Ecto neural progenitor cell (in vitro differentiated cells): ENCODE results near the gene FAM149A.

Experiments
- DNase-seq: peaks from one replicate; pipeline ENCODE4 v3.0.0-alpha.2; 2018; ENCODE audit warnings: low spot score

Gene FAM149A

DNA sequence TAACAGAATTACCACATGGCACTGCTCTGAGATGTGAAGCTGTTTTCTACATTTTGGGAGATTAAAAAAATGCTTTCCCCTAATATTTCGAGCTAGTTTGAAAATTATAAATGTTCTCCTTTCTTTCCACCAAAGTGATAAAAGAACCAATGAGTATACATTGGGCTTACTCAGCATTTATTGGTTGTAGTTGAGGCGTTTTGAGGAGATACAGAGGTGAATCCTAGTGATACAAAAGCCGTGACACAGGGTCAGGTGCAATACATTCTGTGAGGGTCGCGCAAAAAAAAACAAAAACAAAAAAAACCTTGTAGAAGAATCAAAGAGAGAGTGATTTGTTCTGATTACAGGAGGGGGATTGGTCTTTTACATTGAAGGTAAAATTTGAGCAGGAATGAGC, 54.5 kb downstream of the FAM149A start:
- DNase-seq: no peak

DNA sequence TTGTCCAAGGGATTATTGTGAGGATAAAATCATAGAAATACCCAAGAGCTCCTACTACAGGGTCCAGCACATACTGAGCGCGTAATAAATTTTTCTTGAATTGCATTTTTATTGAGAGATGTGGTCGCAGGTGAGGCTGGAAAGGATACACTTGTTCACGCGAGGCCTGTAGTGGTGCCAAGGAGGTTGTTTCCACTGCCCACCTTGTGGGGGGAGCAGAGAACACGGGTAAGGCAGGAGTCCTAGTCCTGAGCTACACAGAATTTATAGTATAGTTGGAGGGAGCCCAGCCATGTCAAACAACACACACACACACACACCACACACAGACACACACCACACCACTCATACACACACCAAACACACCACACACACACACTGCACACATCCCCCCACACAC, 55.1 kb downstream of the FAM149A start:
- peak; percentile 19 for DNase-seq

DNA sequence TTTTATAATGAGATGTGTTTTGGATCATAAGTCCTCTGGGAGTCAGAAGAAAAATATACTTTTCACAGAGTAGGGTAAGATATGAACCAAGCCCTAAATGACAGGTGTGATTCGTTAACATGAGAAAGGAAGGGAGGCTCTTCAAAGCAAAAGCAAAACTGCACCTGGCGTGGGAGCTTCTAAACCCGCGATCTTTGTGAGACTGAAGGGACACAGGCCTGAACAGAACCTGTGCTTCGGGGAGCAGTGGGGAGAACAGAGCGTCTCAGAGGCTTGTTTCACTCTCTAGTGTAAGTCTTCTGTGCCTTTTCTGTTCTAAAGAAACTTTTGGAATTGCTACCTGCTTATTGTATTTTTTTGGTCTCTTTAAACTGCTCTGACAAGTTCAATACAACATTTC, 56.6 kb downstream of the FAM149A start:
- no peak for DNase-seq

DNA sequence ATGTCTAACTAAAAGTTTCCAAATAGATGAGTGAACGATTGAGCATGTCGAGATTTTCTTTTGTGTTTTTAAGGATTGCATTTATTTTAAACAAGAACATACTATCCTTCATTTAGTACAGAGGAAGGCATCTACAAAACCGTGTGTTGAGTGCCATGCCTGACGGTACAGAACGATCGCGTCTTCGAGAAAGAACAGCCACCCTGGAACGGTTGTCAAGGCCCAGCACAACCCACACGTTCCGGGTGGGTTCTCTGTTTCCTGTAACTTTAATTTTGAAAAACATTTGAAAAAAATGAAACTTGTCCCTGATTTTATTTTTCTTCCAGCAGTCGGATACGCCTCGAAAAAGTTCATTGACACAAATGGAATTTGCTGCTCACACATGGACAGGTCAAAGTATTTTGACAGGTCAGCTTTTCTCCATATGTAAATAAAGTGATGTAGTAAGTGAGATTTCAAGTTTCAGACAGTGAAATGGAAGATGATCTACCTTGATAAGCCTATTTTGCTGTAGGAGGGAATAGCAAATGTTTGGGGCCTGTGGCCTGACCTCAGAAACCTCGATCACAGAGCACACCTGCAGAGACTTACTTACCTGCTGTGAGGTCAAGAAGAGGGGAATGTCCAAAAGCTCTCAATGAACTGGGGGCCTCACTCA, 62.5 kb downstream of the FAM149A start:
- no peak for DNase-seq

DNA sequence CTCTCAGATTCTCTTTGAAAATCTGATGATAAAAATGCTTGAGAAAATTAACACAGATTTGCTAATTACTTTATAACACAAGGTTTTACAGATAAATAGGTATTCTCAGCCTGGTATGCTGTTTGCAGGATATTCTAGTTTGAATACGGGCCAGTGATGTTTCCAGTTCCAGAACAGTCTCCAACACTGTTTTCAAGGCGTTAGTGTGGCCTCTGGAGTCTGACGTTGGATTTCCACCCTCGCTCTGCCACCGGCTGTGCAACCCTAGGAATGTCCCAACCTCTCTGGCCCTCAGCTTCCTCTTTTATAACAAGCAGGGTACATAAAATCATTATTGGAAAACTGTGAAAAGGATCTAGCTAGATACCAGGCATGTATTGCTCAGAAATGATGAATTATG, 63.1 kb downstream of the FAM149A start:
- no peak for DNase-seq

DNA sequence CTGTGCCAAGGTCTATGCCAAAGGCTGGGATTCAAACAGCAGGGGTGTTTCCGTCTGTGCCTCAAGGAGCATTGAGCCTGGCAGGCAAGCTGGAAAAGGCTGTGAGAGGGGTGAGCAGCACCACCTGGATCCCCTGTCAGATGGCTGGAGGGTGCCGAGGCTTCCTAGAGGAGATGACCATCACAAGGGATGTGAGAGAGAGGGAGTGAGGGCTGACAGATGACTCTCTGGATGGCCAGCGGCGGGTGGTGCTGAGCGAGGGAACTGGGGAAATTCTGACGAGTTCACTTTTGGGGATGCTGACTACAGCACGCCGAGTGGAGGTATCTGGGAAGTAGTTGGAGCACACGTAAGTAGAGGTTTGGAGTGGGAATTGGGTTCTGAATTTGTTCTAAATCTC, 64.2 kb downstream of the FAM149A start:
- no peak for DNase-seq

DNA sequence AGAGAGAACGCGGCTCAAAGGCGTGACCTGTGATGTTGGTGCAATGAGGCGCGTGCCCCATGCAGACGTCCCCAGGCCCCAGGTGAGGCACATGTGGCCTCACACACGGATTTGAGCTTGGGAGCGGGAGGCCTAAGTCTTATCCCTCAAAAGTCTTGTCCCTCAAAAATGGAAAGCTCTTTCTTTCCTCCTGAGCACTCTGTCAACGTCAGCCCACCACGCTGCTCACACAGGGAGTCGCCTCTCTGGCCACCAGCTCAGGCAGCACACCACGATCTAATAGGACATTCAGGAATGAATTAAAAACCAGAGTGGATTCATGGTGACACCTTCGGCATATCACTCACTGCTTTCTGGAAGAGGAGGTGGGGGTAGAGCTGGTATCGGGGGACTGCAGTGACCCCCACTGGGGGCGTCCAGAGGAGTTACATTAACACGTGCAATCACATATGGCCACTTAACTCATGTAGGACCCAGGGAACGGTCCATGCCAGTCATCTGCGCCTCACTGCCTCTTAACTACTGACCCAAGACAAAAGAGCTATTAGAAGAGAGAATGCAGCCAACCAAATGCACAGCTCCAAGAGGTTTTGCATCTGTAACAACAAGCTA, 64.9 kb downstream of the FAM149A start:
- no peak for DNase-seq

DNA sequence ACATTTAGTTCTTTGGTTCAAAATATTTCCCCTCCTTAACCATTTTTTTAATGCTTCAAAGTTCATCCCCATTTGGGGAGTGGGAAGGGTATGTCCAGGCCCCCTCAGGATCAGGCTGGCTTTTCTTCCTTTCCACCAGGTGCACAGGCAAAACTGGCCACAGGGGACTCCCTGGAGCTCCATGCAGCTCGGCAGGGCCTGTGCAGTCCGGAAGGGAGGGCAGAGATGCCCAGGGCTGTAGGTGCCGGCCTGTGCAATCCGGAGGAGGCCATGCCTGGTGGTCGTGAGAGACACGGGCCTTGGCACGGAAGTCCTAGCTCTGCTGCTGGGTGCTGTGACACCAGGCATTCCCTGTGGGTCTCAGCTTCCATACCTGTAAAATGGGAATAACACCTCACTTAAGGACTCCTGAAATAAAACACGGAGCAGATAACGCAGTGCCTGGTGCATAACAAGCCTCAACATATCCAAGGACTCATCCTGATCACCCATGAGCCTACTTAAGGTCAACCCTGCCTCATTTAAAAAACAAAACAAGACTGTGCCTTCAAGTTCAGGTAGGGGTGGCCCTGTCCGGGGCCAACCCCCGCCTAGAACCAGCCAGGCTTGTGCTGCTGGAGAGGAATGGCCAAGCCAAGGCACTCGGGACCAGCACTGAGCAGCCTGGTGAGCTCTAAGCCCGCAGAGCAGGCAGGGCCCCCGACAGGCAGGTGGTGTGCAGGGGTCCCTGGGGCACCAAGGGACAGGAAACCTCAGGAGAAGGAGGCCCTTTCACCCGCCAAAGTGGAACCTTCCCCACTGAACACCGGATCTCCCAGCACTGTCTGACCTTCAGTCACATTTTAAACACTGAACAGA, 65.7 kb downstream of the FAM149A start:
- DNase-seq: no peak

DNA sequence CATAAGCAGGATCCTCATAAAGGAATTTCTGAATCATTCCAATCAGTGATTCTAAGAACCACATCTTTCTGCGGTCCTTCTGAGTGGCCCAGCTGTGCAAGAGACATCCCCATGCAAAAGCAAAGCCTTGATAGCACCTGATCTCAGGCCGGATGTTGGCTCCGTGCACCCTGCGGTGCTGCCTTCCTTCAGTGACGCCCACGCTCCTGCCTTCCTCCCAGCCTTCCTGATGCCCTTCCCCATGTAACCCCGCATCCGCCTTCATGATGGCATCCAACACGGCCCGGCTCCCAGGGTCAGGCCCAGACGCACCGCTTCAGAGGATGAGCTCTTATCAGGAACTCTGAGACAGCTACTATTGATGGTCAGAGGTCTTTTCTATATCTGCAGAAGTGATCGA, 66.5 kb downstream of the FAM149A start:
- DNase-seq: no peak

DNA sequence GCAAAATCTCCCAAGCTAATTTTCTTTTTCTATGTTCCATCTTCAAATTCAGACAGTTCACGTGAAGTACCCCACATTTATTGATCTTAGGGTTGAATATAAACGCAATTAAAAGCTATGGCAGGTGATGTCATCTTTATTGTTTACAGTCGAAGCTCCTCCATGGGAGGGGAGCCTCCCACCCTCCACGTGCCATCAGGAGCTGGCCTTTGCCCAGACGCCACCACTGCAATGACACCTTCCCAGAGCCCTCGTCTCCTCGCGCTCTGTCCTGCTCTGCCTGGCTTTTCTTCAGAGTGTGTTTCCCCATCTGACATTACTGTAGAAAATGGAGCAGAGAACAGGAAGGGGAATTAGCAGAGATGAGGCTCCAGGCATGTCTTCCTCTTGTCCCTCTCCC, 68.0 kb downstream of the FAM149A start:
- DNase-seq: no peak

DNA sequence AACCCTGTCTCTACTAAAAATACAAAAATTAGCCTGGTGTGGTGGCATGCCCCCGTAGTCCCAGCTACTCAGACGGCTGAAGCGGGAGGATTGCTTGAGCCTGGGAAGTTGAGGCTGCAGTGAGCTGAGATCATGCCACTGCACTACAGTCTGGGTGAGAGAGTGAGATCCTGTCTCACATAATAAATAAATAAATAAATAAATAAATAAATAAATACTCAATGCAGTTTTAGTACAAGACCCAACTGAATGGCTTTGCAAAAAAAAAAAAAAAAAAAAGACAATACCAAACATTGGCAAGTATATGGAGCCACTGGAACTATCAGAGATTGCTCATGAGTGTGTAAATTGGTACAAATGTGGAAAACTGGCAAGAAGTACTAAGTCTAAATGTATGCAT, 83.6 kb downstream of the FAM149A start:
- DNase-seq: no peak

DNA sequence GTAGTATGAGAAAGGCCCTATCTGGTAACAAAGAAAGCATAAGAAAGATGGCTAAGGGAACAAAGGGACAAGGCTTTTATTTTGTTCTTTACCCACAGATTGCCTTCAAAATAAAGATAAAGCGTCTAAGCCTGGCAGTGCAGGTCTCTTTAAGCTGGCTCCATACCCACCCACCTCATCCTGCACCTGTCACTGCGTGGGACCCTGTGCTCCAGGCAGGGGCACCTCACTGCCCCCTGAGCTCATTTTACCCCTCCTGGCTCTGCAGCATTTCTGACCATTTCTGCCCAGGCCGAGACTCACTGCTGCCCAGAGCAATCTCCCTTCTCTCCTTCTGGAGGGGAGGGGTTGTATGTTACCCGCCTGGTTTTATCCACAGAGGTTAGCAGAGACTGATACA, 85.2 kb downstream of the FAM149A start:
- no peak for DNase-seq

DNA sequence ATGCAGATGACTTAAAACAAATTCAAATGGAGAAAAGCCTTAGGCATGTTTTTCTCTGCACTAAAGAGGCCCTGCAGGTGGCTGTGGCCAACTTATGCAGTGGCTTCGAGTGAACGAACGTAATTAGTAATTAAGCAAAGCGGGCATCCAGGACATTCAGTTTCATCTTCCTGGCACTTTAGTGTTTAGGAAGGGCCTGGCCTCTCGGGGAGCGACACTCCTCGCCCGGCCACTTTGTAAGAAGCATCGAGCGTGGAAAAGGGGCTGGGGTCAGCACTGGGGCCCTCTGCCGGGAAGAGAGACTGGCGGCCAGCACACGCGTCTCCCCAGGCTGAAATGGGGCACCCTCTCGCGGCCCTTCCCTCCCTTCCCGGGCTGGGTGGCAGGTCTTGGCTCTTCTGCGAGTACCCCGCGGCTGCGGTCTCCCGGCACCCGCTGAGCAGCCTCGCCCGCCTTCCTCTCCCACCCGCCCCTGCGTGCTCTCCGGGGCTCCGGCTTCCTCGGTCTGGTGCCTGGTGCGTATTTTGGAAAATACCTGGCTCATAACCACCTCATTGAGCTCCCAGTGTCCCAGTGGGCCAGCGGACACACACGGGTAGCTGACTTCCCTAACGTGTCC, 86.2 kb downstream of the FAM149A start:
- no peak for DNase-seq

DNA sequence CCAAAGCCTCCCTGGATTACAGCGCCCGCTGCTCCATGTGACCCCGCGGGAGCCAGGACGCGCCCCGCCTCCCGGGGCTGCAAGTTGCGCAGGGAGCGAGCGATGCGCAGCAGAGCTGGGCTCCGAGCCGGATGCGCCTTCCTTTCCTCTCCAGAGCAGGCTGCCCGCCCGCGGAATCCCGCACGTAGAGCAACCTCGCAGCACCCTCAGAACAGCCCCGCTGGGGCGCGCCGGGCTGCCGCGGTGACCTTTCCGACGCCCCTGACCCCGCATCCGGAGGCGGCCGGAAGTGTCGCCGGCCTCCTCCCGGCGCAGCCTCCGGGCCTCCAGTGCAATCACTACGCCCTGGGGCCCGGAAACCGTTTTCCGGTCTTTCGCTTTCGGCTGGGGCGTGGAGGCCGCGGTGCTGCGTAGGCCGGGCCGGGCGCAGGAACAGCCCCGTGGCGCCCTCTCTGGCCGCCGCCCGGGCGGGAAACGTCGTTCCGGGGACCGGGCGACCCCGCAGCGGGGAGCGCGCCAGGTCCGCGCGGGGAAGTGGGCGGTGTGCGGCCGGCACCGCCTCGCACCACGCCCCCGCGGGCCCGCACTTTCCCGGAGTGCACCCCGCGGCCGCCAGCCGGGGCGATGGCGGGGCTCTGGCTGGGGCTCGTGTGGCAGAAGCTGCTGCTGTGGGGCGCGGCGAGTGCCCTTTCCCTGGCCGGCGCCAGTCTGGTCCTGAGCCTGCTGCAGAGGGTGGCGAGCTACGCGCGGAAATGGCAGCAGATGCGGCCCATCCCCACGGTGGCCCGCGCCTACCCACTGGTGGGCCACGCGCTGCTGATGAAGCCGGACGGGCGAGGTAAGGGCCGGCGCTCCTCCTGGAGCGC, 86.9 kb downstream of the FAM149A start, which contains the start of gene CYP4V2:
CYP4V2 (plus strand) TSS at position 368 of the 866 bp plus-strand sequence; CDS start at position 625, 257 bp downstream.
- DNase-seq: peak; percentile 85

DNA sequence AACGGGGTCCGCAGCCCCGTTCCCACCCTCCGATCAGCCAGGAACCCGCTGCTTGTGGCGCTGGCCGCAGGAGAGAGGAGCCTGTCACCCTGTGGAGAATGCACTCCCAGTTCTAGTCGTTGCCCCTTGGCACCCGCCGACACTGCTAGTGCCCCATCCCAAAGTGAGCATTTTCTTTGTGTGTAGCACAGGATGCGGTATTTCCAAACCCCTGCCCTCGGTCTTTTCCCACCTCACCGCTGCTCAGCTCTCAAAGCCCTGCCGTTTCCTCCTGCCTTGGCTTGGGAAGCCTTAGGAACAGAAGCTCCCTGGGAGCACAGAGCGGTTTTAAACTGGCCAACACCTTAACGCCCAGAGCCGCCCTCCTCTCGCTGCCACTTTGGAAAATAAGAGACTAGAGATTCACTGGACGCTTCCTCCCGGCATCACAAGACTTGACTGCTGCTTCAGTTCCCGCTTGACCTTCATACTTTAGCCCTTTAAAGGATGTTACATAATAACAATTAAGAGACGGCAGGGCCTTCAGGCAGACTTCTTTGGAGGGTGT, 87.6 kb downstream of the FAM149A start:
- peak; percentile 60 for DNase-seq

DNA sequence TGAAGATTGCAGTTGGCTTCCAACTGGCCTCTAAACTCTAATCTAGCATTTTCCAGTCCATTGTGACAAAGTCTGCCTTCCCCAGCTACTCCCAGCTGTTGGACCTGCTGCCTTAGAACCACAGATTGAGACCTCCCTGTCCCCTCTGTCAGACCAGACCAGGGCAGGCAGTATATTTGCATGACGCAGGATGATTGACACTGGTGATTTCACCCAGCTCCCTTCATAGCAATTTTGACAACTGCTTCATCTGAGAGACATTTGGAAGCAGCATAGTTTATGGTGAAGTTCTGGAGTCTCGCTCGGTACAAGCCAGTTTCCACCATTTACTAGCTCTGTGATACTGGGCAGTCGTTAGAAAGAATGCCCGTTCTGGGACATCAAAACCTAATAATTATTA, 89.3 kb downstream of the FAM149A start:
- DNase-seq: no peak

DNA sequence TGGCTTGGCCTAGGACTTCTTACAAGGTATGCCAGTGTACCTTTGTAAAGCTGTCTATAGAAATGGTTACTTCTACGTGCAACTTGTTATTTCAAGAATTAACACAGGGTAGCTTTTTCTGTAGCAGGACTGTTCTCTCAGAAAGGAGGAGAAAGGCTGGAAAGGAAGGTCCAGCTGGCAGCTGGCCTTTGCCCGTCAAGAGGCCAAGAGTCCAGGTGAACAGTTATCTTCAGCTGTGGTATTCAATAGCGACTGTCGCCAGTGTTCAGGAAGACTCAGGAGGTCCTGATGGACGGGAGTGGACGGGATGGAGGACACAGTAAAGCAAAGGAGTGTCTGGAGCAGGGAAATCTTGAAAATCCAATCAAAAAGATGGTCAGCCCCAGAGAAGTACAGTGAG, 91.6 kb downstream of the FAM149A start:
- no peak for DNase-seq

DNA sequence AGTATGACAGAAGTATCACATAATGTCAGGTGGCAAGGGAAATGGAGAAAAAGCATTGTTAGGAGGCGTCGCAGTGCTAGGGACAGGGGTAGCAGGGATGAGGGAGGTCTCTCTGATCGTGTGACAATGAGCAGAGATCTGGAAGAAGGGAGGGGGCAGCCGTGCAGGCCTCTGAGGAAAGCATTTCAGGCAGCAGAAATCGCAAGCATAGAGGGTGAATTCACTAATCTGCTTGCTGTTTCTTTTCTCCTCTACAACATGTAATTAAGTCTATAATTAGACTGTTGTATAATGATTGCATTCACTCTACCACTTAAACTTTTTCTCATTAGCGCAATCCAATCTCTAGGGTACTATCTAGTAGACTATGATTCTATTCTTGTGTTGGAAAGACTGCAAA, 96.0 kb downstream of the FAM149A start:
- no peak for DNase-seq

DNA sequence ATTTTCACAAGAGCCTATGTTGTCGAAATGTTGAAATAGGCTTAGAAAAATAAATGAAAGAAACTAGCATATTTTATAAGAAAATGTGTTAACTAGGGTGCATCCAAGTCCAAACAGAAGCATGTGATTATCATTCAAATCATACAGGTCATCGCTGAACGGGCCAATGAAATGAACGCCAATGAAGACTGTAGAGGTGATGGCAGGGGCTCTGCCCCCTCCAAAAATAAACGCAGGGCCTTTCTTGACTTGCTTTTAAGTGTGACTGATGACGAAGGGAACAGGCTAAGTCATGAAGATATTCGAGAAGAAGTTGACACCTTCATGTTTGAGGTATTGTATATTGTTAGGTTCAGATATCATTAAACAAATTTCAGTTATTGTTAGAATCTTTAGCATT, 96.5 kb downstream of the FAM149A start:
- DNase-seq: no peak

DNA sequence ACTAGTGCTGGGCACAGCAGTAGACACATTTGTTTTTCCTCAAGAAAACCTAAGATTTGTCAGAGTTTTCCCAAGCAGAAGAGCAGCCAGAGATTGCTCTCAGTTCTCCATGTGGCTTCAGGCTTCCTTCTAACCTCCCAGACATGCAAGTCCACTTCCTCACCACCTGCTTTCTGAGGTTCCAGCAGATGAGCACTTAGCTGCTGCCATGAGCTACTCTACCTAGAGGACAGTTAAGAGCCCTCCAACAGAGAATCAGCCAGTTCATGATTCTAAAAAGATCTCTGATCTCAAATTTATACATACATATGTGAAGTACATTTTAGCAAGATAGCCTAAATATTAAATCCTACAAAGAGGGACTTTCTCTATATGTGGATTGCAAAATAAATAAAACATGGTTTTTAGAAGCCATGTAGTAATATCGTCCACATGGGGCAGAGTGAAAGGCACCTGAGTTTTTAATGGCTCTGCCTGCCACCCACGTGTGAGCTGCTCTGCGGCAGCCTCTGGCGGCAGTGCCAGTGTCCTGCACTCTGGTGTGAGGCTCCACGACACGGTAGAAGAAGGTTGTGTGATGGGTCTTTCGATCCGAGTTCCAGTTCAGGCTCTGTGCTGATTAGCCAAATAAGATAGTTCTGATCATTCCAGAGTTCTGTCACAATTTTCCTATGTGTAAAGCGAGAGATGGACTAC, 97.2 kb downstream of the FAM149A start:
- no peak for DNase-seq
